HG03045 (cell line): ENCODE measurements around the gene ABO.
"Not testable (repeated sequence)": the region's sequence is repeated elsewhere in the genome, so short reads cannot be mapped to it uniquely, and the experiment has no call there.

ENCODE experiments used
- ATAC-seq: cut with Tn5 transposase; IDR thresholded peaks from one replicate; pipeline ENCODE4 v1.9.1; 2021; ENCODE audit warnings: mild to moderate bottlenecking, moderate library complexity; ENCODE audit not compliant: unreplicated experiment

Gene ABO

DNA sequence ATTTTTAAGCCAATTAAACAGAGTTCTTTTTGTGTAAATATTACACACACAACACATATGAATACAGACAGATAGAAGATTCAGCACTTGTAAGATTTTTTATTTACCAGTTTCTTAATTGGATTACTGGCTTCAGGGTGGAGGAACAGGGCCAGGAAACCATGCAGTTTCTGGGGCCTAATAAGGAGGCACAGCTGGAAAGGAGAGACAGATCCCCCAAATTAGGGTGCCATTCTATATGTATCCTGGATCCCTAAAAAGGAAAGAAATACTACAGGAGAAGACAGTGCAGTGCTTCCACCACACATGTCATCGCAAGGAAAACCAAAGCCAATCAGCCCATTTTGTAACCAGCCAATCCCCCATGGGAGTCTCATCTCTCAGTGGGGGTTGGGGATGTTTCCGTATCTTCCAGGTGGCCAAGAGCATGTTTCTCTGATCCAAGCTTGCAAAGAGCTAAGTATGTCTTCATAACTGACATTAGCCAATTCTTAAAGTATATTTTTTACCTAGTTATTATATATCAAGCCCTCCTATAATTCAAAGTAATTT lies 15.8 kb upstream of the ABO start:
- no peak for ATAC-seq

DNA sequence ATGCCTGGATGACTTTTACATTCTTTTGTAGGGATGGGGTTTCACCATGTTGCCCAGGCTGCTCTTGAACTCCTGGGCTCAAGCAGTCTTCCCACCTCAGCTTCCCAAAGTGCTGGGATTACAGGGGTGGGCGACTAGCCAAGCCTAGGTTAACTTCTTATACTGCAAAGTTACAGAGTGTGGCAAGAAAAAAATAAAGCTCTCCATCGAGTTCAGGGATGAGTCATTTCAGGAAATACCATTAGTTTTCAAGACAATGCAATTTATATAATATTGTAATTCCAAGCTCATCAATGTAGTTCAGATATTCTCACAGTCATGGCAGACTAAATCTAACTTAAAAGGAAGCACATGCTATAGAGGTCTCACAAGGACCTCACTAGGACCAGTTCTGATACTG lies 11.5 kb upstream of the ABO start:
- ATAC-seq, result no peak

DNA sequence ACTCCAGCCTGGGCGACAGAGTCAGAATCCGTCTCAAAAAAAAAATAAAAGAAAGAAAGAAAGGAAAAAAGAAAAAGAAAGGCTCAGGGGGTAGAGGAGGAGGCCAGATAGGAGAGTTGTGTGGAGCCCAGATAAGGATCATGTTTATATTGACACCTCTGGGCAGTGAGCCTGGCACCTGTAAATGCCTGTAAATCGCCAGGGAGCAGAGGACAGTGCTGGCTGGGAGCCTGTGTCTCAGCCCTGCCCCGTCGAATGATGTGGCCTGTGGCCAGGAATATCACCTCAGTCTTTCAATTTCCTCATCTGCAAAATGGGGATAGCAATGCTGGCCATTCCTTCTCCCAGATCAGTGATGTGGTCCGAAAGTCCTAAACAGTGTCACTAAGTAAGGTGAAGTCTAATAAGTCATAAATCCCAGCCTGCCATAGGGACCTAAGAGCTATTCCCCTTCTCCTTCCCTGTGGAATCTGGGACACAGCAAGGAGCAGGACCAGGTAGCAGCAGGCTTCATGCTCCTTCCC lies 10.3 kb upstream of the ABO start:
- ATAC-seq, result no peak

DNA sequence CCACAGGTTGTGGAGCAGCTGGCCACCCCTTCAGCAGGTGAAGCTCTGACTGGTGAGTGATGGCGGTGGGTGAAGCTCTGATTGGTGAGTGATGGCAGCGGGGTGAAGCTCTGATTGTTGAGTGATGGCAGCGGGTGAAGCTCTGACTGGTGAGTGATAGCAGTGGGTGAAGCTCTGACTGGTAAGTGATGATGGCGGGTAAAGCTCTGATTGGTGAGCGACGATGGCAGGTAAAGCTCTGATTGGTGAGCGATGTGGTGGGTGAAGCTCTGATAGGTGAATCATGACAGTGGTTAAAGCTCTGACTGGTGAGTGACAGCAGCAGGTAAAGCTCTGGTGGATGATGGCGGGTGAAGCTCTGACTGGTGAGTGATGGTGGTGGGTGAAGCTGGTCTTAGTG lies 9.4 kb upstream of the ABO start:
- no peak for ATAC-seq

DNA sequence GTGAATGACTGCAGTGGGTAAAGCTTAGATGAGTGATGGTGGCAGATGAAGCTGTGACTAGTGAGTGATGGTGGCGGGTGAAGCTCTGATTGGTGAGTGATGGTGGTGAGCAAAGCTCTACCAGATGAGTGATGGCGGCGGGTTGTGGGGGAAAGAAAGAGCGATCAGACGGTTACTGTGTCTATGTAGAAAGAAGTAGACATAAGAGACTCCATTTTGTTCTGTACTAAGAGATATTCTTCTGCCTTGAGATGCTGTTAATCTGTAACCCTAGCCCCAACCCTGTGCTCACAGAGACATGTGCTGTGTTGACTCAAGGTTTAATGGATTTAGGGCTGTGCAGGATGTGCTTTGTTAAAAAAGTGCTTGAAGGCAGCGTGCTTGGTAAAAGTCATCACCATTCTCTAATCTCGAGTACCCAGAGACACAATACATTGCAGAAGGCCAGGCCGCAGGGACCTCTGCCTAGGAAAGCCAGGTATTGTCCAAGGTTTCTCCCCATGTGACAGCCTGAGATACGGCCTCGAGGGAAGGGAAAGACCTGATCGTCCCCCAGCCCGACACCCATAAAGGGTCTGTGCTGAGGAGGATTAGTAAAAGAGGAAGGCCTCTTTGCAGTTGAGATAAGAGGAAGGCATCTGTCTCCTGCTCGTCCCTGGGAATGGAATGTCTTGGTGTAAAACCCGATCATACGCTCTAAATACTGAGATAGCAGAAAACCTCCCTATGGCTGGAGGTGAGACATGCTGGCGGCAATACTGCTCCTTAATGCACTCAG lies 8.4 kb upstream of the ABO start:
- ATAC-seq, result not testable (repeated sequence)

DNA sequence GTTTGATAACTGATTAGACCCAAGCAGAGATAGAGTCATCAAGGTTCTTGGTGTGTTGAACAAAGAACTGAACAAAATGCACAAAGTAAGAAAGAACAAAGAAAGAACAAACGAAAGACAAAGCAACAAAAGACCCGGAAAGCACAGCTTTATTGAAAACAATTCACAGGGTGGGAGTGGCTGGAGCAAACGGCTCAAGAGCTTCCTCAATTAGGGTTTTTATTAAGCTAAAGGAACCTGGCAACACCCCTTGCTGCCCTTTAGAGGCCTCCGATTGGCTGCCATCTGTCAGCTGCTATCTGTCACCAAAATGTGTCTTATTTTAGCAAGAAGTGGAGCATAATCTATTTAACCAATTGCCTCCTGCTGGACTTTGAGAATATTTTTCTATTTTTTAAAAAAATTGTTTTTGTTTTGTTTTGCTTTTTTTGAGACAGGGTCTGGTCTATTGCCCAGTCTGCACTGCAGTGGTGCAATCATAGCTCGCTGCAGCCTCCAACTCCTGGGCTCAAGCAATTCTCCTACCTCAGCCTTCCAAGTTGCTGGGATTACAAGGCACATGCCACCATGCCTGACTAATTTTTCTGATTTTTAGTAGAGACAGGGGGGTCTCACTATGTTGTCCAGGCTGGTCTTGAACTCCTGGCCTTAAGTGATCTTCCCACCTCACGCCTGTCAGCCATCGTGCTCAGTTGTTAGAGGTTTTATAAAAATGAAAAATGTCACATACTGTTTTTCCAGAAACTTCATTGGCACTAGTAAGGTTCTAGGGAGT lies 7.7 kb upstream of the ABO start:
- no peak for ATAC-seq

DNA sequence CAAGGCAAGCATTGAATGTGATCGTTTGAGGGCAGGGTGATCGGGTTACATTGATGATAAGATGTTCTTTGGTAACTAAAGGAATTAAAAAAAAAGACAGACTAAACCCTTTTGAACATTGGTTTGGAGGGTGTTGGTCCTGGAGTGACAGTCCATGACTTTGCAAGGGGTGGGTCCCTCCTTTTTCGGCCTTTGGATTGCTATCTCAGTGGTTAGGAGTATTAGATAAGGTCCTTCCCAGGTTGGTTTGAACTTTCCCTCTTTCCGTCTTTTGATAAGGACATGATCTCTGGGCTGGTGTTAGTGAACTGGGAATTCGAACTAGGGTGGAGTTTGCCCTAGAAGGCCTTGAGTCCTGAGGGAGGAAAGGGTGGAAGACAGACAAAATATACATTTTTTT lies 5.4 kb upstream of the ABO start:
- ATAC-seq, result no peak

DNA sequence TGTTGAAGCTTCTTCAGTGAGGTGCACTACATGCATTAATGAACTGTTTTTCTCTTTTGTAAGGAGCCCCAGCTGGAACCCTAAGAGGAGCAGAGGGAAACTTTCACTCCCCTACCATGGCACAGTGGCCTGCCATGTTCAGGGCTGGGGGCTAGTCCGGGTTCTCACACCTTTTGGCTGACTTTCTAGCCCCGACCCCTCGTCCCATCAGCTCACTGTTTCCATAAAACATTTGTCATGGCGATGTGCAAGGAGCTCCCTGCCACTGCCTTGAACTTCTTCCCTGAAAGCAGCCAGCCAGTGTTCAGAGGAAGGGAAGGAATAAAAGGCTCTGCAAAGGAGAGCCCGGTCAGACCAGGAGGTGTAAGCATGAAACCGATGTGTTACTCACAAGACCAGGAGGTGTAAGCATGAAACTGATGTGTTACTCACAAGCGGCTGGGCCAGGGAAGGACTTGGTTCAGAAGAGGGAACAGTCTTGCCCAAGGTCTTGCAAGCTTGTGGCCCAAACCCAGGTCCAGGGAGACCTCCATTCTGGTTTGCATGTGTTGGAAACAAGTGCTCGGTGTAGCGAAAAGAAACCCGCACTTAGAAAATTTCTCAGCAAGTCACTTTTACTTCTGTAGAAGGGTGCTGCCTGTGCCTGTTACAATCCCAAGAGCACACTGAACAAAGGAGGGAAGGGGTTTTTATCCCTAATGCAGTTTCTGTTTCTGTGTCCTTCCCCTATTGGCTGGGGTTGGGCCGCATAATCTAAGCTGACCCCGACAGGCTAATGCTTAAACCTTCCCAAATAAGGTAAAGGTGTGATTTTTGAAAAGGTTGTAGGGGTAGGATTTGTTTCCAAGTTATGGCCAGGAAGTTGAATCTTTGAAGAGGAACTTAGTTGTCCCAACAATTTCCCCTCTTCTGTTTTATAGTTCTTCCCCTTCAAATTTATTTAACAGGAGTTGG lies 3.4 kb upstream of the ABO start:
- no peak for ATAC-seq

DNA sequence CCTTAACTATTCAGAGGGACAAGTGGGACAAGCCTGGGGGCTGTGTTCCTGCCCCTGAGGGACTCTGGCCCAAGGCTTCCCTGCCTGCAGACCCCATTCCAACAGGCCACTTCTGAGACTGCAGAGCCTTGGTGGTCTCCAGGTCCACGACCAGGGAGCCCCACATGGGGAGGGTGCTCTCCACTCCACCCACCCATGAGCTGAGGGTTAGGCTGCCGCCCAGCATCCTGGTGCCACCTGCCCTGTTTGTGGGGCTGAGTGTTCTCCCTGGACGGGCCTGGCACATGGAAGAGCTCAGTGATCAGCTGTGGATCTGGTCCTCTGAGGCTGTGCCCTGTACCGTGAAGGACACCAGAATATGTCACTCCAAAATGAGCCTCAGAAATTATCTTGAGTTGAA lies 2.5 kb upstream of the ABO start:
- ATAC-seq, result no peak

DNA sequence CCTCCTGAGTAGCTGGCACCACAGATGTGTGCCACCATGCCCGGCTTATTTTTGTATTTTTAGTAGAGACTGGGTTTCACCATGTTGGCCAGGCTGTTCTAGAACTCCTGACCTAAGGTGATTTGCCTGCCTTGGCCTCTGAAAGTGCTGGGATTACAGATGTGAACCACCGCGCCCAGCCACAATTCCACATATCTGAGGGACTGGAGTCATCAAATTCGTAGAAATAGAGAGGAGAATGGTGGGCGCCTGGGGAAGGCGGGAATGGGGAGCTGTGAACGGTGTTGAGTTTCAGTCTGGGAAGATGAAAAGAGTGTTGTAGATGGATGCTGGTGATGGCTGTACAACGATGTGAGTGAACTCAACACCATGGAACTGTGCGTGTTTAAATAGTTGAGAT lies 1.9 kb upstream of the ABO start:
- ATAC-seq, result no peak

DNA sequence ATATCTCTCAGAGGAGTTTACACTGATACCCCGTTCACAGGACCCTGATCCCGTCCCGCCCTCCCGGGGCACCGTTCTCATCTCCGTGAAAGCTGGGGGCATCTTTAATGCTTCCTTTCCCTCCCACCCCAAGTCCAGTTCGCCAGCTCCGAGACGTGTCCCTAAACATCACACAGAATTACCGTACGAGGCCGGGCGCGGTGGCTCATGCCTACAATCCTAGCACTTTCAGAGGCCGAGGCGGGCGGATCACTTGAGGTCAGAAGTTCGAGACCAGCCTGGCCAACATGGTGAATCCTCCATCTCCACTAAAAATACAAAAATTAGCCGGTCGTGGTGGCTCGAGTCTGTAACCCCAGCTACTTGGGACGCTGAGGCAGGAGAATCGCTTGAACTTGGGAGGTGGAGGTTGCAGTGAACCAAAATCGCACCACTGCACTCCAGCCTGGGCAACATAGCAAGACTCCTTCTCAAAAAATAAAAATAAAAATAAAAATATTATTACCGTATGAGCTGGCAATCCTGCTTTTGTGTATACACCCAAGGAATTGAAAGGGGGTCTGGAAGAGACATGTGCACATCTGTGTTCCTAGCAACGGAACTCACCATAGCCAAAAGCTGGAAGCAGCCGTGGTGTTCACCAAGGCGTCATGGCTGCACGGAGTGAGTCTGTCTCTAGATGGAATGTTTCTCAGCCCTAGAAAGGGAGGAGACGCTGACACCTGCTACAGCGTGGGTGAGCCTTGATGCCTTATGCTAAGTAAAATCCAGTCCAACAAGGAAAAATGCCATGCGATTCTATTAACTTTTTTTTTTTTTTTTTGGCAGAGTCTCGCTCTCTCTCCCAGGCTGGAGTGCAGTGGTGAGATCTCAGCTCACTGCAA lies 1.2 kb upstream of the ABO start:
- ATAC-seq, result no peak

DNA sequence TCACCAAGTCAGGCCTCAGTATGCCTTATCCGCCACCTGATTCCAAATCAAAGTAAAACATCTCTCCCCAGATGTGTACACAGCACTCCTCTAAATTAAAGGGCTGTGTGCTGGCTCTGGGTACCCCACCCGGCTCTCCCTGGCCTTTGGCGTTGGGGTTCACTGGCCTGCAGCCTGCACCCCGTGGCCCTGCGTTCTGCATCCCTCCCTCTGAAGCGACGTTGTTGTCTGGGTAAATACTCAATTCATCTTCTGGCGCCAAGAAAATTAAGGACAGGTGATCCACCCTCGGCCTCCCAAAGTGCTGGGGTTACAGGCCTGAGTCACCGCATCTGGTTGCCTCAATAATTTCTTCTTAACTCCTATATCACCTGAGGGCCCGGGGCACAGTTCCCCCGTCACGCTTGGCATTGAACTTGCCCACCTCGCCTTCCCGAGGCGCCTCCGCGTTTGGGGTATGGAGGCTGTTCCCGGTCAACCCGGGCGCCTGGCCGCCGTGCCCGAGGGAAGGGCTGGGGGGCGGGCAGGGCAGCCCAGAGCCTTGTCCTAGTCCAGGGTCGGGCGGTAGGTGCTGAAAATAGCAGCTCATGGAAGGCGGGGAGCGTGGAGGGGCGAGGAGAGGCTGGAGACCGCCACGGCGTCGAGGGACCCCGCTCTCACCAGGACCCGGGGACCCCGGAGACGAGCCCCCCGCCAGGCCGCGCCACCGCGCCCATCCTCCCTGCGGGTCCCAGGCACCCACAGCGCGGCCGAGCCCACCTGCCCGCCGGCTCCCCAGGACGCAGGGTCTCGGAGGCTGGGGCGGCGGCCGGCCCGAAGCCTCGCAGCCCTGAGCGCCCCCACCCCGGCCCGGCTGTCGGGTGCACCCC lies 531 bp downstream of the ABO start:
- ATAC-seq, result no peak

DNA sequence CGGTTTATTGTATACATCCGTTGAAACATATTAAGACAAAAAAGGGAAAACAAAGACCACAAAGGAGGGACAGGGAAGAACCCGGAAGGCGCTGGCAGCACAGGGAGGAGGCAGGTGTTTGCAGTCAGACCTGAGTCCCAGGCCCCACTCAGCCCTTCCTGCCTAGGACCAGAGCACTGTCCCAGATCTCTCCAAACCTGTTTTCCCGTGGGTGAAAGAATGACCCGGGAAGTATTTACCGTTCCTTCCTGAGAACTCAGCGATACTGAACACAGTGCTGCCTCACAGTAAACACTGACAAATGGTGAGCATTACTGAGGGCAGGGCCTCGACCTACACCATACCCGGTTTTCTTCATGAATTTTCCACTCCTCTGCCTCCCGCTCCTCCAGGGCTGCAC lies 1.2 kb downstream of the ABO start:
- ATAC-seq, result no peak

DNA sequence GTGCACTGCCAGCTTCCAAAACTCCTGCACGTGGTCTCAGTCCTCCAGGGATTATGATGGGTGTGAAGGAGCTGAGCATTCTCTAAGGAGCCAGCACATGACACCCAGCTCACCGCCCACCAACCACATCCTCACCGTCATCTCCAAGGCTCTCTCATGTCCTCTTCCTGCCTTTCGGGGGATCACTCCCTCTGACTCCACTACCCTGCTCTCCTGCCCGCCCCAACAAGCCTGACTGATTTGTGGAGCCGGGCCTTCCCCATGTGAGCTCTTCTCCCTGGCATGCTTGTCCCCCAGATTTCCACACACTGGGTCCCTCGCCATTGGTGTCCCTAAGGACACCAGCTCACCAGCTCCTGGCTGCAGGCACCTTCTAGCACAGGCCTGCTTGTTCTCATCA lies 1.9 kb downstream of the ABO start:
- ATAC-seq, result no peak

DNA sequence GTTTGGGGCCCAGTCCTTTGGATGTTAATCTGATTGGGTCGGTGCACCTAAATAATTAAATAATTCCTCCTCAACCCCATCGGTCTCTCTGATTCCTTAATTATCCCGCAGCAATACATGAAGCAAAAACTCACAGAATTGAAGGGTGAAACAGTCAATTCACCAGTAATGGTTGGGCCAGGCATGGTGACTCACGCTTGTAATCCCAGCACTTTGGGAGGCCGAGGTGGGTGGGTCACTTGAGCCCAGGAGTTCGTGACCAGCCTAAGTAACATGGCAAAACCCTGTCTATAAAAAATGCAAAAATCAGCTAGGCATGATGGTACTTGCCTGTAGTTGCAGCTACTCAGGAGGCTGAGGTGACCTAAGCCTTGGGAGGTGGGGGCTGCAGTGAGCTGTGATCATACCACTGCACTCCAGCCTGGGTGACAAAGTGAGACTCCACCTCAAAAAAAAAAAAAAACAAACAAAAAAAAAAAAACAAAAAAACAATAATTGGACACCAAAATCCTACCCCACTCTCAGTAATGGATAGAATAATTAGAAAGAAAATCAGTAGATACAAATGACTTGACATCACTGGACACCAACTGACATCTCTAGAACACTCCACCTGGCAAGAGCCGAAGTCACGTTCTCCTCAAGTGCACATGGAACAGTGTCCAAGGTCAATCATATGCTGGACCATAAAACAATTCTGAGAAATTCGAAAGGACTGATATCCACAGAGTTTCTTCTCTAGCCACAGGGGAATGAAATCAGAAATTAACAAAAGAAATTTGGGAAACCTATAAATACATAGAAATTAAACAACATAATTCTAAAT lies 5.3 kb downstream of the ABO start:
- no peak for ATAC-seq

DNA sequence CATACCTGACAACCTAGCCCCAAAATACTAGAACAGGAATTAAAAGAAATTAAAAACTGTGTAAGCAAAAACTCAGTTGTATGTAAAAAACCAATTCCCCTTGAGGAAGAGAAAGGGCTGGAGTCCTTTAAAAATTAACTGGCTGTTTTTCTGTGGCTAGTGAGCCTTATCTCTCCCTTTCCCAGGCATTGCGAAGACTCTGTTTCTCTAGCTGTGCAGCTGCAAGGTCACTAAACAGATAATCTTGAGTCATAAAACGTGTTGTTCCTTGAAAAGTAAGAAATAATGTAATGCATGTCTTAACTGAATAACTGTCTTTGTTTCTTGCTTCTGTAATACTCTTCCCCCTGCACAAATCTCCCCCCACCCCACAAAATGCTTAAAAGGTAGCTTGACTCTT lies 5.9 kb downstream of the ABO start:
- ATAC-seq, result not testable (repeated sequence)

DNA sequence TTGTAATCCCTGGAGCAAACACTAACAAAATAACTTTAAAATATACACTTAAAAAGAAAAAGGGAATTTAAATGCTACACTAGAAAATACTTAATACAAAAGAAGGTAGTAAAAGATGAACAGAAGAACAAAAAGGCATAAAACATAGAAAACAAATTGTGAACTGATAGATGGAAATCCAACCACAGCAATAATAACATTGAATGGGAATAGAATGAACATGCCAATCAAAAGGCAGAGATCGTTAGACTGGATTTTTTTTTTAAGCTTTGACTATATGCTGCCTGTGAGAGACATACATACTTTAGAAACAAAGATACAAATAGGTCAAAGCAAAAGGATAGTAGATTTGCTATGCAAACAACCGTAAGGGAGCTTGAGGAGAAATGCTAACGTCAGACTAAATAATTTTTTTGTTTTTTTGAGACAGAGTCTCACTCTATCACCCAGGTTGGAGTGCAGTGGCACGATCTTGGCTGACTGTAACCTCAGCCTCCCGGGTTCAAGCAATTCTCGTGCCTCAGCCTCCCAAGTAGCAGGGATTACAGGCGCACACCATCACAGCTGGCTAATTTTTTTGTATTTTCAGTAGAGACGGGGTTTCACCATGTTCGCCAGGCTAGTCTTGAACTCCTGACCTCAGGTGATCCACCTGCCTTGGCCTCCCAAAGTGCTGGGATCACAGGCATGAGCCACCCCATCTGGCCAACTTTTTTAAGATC lies 6.5 kb downstream of the ABO start:
- ATAC-seq, result no peak
